UCSD-AML1 (cell line): ENCODE results near the gene CPLANE1.
"Not testable (repeated sequence)": the region's sequence is repeated elsewhere in the genome, so short reads cannot be mapped to it uniquely, and the experiment has no call there.

Experiments used
- DNase-seq: peaks from one replicate; lab custom pipeline; 2025; ENCODE audit not compliant: unreplicated experiment; lab: John Stamatoyannopoulos, UW

The CPLANE1 gene

DNA sequence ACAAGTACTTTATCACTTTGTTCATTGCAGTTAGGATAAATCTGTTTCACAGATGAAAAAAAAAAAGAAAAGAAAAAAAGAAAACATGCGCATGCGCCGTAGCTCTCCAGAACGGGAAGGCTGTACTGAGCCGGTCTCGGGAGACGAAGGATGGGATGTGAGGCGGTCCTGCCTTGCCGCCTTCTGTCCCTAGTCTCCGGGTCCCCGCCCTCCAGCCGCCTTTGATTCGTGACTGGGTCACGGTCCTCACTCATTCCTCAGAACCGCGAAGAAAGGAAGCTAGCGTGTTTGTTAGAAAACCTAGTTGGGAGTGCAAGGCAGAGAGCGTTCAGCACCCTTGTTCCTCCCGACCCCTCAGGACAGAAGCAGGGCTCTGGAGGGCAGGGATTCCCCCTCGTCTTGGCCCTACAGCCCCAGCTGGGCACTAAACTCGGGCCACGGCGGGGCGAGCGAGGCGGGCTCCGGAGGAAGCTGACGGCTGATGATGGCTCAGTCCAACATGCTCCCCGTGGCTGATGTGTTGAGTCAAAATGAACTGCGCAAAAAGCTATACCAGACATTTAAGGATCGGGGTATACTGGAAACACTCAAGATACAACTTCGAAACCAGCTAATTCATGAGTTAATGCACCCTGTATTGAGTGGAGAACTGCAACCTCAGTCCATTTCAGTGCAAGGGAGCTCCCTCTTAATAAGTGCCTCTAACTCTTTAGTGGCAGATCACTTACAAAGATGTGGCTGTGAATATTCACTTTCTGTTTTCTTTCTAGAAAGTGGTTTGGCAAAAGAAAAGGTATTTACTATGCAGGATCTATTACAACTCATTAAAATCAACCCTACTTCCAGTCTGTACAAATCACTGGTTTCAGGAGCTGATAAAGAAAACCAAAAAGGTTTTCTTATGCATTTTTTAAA is 40.0 kb downstream of the CPLANE1 start:
- no peak for DNase-seq

DNA sequence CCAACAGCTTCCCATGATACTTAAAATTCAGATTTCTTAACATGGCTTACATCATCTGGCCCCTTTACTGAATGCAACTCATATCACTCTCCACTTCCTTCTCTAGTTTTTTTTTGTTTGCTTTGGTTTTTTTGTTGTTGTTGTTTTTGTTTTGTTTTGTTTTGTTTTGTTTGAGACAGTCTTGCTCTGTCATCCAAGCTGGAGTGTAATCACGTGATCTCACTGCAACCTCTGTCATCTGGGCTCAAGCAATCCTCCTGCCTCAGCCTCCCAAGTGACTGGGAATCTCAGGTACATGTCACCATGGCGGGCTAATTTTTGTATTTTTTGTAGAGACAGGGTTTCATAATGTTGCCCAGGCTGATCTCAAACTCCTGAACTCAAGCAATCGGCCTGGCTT is 41.4 kb downstream of the CPLANE1 start:
- DNase-seq = no peak

- DNase-seq = no peak
Observed at GRCh38 chr5:37206736-37207135, 42.4 kb downstream of the CPLANE1 start.

DNA sequence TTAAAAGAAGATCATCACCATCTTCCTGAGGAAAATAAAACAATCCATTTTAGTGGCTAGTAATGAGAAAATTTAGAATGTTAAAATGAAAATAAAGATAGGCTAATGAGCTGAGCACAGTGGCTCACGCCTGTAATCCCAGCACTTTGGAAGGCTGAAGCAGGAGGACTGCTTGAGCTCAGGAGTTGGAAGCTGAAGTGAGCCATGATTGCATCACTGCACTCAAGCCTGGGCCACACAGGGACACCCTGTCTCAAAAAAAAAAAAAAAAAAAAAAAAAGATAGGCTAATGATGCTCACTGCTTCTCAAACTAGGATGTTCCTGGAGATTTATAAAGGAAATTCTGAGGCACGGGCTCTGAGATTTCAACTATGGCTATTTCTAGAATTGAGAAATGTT is 50.3 kb downstream of the CPLANE1 start:
- no peak for DNase-seq

DNA sequence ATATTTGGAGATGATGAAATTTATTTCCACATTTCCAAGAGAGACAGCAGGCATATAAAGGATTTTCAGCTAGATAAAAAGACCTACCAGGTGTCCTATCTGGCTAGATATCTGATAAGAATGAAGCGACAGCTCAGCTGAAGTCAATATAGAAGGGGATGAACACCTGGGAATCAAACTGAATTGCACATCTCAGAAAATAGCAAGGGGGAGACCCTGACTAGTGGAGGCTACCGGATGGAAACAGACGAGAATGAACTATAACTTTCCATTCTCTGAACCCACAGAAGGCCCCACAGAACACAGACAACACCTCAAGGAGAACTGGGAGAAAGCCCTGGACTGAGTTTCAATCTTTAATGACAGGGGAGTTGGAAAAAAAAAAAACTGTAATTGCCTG is 51.1 kb downstream of the CPLANE1 start:
- no peak for DNase-seq

- DNase-seq = no peak
Observed at GRCh38 chr5:37197340-37198050, 51.7 kb downstream of the CPLANE1 start.

DNA sequence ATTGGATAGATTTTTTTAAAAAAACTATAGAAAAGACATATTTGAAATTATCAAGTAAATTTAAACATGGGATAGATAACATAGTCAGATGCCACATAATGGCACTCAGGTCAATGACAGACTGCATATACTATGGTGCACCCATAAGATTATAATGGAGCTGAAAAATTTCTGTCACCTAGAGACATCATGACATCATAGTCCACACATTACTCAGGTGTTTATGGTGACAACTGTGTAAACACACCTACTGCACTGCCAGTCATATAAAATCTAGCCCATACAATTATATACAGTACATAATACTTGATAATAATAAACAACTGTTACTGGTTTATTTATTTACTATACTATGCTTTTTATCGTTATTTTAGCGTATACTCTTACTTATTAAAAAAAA is 58.6 kb downstream of the CPLANE1 start:
- no peak for DNase-seq

- no peak for DNase-seq
Observed at GRCh38 chr5:37189355-37189754, 59.8 kb downstream of the CPLANE1 start.

GRCh38 chr5:37187465-37187977 is 61.7 kb downstream of the CPLANE1 start:
- no peak for DNase-seq

GRCh38 chr5:37184748-37185364 is 64.3 kb downstream of the CPLANE1 start:
- DNase-seq = no peak

GRCh38 chr5:37182667-37183066 is 66.5 kb downstream of the CPLANE1 start:
- no peak for DNase-seq

GRCh38 chr5:37174928-37175327 is 74.2 kb downstream of the CPLANE1 start:
- DNase-seq = no peak

DNA sequence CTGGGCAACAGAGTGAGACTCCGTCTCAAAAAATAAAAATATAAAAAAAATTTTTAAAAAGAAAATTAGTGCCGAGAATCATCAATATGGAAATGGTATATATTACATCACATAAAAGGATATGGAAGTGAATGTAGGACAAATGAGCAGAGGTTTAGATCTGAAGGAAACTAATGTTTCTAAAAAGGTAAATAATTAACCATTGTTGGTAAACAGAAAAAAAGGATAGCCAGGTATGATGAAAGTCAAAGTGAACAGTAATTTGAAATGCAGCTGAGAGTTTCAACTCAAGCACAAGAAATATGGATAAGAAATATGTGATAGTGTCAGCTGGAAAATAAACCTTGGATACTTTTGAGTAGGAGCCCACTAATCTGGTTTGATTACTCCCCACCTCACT is 76.2 kb downstream of the CPLANE1 start:
- no peak for DNase-seq

DNA sequence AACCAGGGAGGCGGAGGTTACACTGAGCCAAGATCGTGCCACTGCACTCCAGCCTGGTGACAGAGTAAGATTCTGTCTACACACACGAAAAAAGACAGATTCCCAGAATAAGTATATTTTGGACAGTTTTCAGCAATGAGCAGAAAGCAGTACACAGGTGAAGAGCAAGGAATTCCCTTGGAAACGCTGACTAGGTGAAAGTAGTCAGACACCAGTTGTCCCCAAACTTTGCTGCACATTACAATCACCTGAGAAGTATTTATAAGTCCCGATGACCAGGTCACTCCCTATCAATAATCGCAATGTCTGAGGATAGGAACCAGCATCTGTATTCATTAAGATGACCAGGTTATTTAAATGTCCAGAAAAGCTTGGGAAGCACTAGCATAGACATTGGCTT is 78.3 kb downstream of the CPLANE1 start:
- DNase-seq = no peak

- no peak for DNase-seq
Observed at GRCh38 chr5:37166197-37166596, 83.0 kb downstream of the CPLANE1 start.

- DNase-seq = no peak
Observed at GRCh38 chr5:37165761-37166160, 83.4 kb downstream of the CPLANE1 start.

- DNase-seq = no peak
Observed at GRCh38 chr5:37153661-37154060, 95.5 kb downstream of the CPLANE1 start.

DNA sequence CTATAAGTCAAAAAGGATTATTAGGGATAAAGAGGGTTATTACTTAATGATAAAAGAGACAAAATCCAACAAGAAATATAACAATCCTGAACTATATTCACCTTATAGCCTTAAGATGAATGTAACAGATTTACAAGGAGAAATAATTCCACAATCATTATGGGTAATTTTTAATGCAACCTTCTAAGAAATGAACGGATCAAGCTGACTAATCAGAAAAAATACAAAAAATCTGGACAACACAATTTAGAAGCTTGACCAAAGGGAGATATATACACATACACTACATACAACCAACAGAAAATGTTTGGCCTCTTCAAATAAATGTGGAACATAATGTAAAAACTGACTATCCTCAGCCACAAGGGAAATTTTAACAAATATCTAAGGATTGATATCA is 102.3 kb downstream of the CPLANE1 start:
- DNase-seq = no peak

- DNase-seq = no peak
Observed at GRCh38 chr5:37136694-37137093, 112.5 kb downstream of the CPLANE1 start.

DNA sequence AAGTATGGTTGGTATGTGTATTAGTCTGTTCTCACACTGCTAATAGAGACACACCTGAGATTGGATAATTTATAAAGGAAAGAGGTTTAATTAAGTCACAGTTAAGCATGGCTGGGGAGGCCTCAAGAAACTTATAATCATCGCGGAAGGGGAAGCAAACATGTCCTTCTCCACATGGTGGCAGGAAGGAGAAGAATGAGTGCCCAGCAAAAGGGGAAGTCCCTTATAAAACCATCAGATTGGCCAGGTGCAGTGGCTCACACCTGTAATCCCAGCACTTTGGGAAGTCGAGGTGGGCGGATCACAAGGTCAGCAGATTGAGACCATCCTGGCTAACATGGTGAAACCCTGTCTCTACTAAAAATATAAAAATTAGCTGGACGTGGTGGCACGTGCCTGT is 113.9 kb downstream of the CPLANE1 start:
- not testable (repeated sequence) for DNase-seq

DNA sequence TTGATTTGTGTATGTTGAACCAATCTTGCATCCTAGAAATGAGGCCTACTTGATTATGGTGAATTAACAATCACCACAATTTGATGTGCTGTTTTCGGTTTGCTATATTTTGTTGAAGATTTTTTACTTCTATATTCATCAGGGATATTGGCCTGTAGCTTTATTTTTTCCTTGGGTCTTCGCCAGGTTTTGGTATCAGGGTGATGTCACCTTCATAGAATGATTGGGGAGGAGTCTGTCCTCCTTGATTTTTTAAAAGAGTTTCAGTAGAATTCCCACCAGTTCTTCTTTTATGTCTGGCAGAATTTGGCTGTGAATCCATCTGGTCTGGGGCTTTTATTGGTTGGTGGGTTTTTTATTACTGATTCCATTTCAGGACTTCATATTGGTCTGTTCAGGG is 115.2 kb downstream of the CPLANE1 start:
- DNase-seq = no peak

GRCh38 chr5:37132646-37133045 is 116.5 kb downstream of the CPLANE1 start:
- no peak for DNase-seq
